Loucy (cell line): Measurements from ENCODE around the gene OR11A1.

Experiments used
- H2AFZ ChIP-seq: fragments of 200-600 bp; sonication (generic); 2 replicates; pipeline ENCODE4 v1.6.0; 2016; ENCODE audit warnings: antibody characterized with exemption, mild to moderate bottlenecking, low read length, moderate library complexity
- H3F3A ChIP-seq: fragments of 200-600 bp; 2 replicates; pipeline ENCODE4 v1.6.0; 2016; ENCODE audit warnings: antibody characterized with exemption, low read depth, mild to moderate bottlenecking
- H3K27me3 ChIP-seq: fragments of 200-600 bp; sonication (generic); 2 replicates; pipeline ENCODE4 v1.6.1; 2014; ENCODE audit warnings: low read length, mild to moderate bottlenecking; ENCODE audit not compliant: insufficient read depth, poor library complexity, severe bottlenecking
- H3K36me3 ChIP-seq: fragments of 200-600 bp; sonication (generic); 2 replicates; pipeline ENCODE4 v1.6.1; 2016; ENCODE audit warnings: low read length; ENCODE audit not compliant: insufficient read depth
- H3K4me1 ChIP-seq: fragments of 200-600 bp; sonication (generic); 2 replicates; pipeline ENCODE4 v1.5.1; 2014; ENCODE audit warnings: low read length, mild to moderate bottlenecking; ENCODE audit not compliant: insufficient read depth, poor library complexity, severe bottlenecking
- H3K4me2 ChIP-seq: fragments of 200-600 bp; sonication (generic); 2 replicates; pipeline ENCODE4 v1.6.0; 2014; ENCODE audit warnings: antibody characterized with exemption, low read length, low read depth, mild to moderate bottlenecking; ENCODE audit not compliant: poor library complexity, severe bottlenecking
- H3K4me3 ChIP-seq: fragments of 200-600 bp; sonication (generic); 2 replicates; pipeline ENCODE4 v1.5.1; 2014; ENCODE audit warnings: low read length, mild to moderate bottlenecking, mixed read lengths; ENCODE audit not compliant: poor library complexity, severe bottlenecking
- H3K79me2 ChIP-seq: fragments of 200-600 bp; sonication (generic); 2 replicates; pipeline ENCODE4 v1.6.1; 2014; ENCODE audit warnings: low read length; ENCODE audit not compliant: insufficient read depth
- H3K9ac ChIP-seq: fragments of 200-600 bp; sonication (generic); 2 replicates; pipeline ENCODE4 v1.6.0; 2014; ENCODE audit warnings: mild to moderate bottlenecking, low read depth, low read length, moderate library complexity; ENCODE audit not compliant: poor library complexity, severe bottlenecking
- H3K9me2 ChIP-seq: fragments of 200-600 bp; sonication (generic); replicated peaks from 2 replicates; pipeline ENCODE4 v1.6.1; 2016; ENCODE audit warnings: low read depth, low read length, mixed read lengths
- H3K9me3 ChIP-seq: fragments of 200-600 bp; sonication (generic); 2 replicates; pipeline ENCODE4 v1.6.1; 2014; ENCODE audit warnings: mild to moderate bottlenecking, antibody characterized with exemption, low read length, low read depth; ENCODE audit not compliant: insufficient read depth
- H4K20me1 ChIP-seq: fragments of 200-600 bp; sonication (generic); 2 replicates; pipeline ENCODE4 v1.6.0; 2014; ENCODE audit warnings: antibody characterized with exemption, low read length, mild to moderate bottlenecking; ENCODE audit not compliant: insufficient read depth, poor library complexity, severe bottlenecking
- EZH2phosphoT487 ChIP-seq: fragments of 200-600 bp; IDR thresholded peaks from 2 replicates; pipeline ENCODE4 v1.6.1; 2018; ENCODE audit warnings: antibody characterized with exemption, mild to moderate bottlenecking, moderate library complexity, borderline replicate concordance
- TF ChIP-seq, protein P1 (sequence below): fragments of 200-600 bp; sonication (generic); conservative IDR thresholded peaks from 2 replicates; pipeline ENCODE4 v1.5.1; 2014; ENCODE audit warnings: mild to moderate bottlenecking, antibody characterized with exemption, low read length

Gene OR11A1

DNA sequence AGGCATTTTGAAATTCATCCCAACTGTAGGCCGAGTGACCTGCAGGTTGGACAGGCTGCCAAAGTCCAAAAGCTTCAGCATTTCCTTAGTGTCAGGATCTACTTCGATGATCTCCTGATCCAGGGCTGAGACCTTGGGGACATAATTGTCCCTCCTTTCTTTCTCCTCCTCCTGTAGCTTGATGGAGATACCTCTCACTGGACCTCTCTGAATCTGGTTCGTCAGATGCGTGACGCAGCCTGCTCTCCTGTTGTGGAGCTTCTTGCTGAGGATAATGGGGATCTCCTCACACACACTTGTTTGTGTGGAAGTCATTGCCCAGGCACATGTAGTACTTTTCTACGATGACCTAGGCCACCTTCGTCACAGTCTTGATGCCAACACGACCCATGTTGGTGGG, 32.4 kb upstream of the OR11A1 start:
- no peaks in the 10 kb centered on the region for H4K20me1 ChIP-seq
- peaks cover 4% of the 10 kb centered on the region for H3F3A ChIP-seq
- H3K4me3 ChIP-seq, result no peak overlapping the region
- TF ChIP-seq EZH2phosphoT487, result no peak
- TF ChIP-seq, protein P1, sequence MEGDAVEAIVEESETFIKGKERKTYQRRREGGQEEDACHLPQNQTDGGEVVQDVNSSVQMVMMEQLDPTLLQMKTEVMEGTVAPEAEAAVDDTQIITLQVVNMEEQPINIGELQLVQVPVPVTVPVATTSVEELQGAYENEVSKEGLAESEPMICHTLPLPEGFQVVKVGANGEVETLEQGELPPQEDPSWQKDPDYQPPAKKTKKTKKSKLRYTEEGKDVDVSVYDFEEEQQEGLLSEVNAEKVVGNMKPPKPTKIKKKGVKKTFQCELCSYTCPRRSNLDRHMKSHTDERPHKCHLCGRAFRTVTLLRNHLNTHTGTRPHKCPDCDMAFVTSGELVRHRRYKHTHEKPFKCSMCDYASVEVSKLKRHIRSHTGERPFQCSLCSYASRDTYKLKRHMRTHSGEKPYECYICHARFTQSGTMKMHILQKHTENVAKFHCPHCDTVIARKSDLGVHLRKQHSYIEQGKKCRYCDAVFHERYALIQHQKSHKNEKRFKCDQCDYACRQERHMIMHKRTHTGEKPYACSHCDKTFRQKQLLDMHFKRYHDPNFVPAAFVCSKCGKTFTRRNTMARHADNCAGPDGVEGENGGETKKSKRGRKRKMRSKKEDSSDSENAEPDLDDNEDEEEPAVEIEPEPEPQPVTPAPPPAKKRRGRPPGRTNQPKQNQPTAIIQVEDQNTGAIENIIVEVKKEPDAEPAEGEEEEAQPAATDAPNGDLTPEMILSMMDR, result no peak
- H3K27me3 ChIP-seq, result no peaks in the 10 kb centered on the region
- no peaks in the 10 kb centered on the region for H3K79me2 ChIP-seq
- H3K36me3 ChIP-seq, result no peaks in the 10 kb centered on the region
- no peak overlapping the region for H2AFZ ChIP-seq
- no peaks in the 10 kb centered on the region for H3K9me2 ChIP-seq
- H3K4me1 ChIP-seq, result peaks cover 54% of the 10 kb centered on the region
- H3K4me2 ChIP-seq, result no peak overlapping the region
- no peak overlapping the region for H3K9ac ChIP-seq
- H3K9me3 ChIP-seq, result no peaks in the 10 kb centered on the region

DNA sequence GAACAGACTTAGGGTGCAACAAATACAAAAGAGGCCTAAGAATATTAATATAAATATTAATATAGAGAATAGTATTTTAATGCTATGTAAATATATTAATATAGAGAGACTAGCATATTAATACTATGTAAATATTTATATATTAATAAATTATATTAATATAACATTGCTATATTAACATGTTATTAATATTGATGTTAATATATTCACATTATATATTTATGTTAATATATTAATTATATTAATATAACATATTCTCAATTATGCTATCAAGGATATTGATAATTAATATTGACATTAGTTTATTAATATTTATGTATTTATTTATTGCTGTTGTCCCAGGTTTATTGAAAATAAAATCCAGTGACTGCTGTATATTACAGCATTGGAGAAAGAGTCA, 32.0 kb upstream of the OR11A1 start:
- Histone ChIP-seq H3F3A (peaks cover 4% of the 10 kb centered on the region), H3K4me3 (no peak overlapping the region), H3K4me2 (no peak overlapping the region), H2AFZ (no peak overlapping the region), H3K79me2 (no peaks in the 10 kb centered on the region), H3K4me1 (peaks cover 52% of the 10 kb centered on the region), H3K36me3 (no peaks in the 10 kb centered on the region), H3K9ac (no peak overlapping the region), H3K27me3 (no peaks in the 10 kb centered on the region), H4K20me1 (no peaks in the 10 kb centered on the region), H3K9me2 (no peaks in the 10 kb centered on the region), H3K9me3 (no peaks in the 10 kb centered on the region)
- TF ChIP-seq, protein P1, result no peak
- no peak for TF ChIP-seq EZH2phosphoT487

DNA sequence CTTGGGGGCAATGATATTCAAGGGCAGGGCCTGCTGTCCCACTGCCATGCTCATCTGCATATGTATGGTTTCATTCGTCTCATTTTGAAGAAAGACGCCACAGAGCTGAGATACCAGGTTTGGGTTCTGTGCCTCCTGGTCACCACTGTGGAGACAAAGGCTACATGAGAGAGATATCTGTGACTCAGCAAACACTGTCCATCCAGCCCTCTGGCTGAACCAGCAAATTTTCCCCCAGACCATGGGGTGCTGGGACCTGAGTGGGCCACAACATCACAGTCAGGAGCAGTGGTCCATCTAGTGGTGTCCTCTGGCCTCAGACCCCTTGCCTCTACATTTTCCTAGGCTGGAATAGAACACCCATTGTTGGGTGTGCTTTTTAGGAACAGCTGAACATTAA, 30.8 kb upstream of the OR11A1 start, which contains the start of gene MAS1L:
Gene MAS1L, minus strand, starts transcription at position 297 of the 400 bp plus-strand sequence. Its CDS starts 54 bp downstream, at position 243.
- Histone ChIP-seq H3K4me3 (no peak within 1 kb of the TSS), H3K4me2 (no peak within 1 kb of the TSS), H3F3A (peaks cover 4% of the 10 kb centered on the region), H4K20me1 (no peaks in the 10 kb centered on the region), H3K79me2 (no peaks in the 10 kb centered on the region), H3K9me2 (no peaks in the 10 kb centered on the region), H3K9ac (no peak within 1 kb of the TSS), H3K36me3 (no peaks in the 10 kb centered on the region), H3K4me1 (peaks cover 42% of the 10 kb centered on the region), H3K27me3 (no peaks in the 10 kb centered on the region), H3K9me3 (no peaks in the 10 kb centered on the region), H2AFZ (no peak within 1 kb of the TSS; the same call in 1 of the 2 replicates)
- no peak for TF ChIP-seq EZH2phosphoT487
- TF ChIP-seq, protein P1, result no peak
